Esophagus mucosa (tissue), 1 donor: ENCODE data around the gene CASP3. TPM values are rescaled to one million over a fixed set of nuclear protein-coding genes. Genes with fewer than 3 reads are reported as not detected.
"Not testable (repeated sequence)": the region's sequence is repeated elsewhere in the genome, so short reads cannot be mapped to it uniquely, and the experiment has no call there.

Experiments used
- ATAC-seq: fragments of 200-7000 bp; cut with Tn5 transposase; one replicate; pipeline ENCODE4 v1.9.1; 2020
- total RNA-seq: library from RNA; stranded (reverse); gene quantifications from one replicate; pipeline ENCODE4 v1.2.4, GENCODE V29; 2023
- donor health status: DM: yes; HTN: yes; CAD: no.

The CASP3 gene
- total RNA-seq, 1 donor from 2014 or later: 20.1 TPM

GRCh38 chr4:184593461-184593860 is 55.8 kb downstream of the CASP3 start:
- no peak for ATAC-seq

DNA sequence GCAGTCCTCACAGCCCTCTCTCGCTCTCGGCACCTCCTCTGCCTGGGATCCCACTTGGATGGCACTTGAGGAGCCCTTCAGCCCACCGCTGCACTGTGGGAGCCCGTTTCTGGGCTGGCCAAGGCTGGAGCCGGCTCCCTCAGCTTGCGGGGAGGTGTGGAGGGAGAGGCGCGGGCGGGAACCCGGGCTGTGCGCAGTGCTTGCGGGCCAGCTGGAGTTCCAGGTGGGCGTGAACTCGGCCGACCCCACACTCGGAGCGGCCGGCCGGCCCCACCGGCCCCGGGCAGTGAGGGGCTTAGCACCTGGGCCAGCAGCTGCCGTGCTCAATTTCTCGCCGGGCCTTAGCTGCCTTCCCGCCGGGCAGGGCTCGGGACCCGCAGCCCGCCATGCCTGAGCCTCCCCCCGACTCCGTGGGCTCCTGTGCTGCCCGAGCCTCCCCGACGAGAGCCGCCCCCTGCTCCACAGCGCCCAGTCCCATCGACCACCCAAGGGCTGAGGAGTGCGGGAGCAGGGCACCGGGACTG is 57.4 kb downstream of the CASP3 start:
- not testable (repeated sequence) for ATAC-seq

DNA sequence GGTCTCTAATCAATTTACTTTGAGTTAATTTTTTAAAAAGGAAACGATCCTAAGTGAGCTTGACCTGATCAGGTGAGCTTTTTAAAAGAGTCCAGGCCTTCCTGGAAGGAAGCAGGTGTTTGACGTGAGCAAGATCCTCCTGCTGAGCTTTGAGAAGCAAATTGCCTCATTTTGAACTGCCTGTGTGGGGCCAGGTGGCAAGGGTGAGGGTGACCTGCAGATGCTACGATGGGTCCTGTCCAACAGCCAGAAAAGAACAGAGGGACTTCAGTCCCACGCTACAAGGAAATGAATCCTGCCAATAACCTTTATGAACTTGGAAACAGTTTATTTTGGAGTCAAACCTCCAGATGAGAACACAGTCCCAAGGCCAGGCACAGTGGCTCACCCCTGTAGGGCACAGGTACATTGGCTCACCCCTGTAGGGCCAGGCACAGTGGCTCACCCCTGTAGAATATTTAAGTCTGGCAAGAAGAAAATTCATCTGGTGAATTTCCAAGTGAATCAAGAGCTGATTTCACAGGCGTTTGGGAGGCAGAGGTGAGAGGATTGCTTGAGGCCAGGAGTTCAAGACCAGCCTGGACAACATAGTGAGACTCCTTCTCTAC is 58.1 kb downstream of the CASP3 start:
- no peak for ATAC-seq

DNA sequence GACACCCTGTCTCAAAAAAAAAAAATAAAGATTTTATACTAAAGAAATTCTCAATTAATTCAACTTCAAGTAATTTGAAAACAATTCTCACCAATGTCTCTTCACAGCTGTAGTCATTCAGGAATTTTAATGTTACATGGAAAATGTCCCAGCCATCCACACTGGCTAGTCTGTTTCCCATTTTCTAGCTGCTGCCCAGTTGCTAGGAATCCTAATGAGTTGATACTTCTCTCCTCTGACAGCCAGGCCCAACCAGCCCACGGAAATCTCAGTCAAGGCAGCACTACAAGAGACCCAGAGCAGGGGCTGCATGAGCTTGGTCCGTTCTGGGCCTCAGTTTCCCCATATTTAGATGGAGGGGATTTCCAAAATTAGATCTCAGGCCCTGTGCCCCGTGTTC is 59.1 kb downstream of the CASP3 start:
- ATAC-seq: no peak

DNA sequence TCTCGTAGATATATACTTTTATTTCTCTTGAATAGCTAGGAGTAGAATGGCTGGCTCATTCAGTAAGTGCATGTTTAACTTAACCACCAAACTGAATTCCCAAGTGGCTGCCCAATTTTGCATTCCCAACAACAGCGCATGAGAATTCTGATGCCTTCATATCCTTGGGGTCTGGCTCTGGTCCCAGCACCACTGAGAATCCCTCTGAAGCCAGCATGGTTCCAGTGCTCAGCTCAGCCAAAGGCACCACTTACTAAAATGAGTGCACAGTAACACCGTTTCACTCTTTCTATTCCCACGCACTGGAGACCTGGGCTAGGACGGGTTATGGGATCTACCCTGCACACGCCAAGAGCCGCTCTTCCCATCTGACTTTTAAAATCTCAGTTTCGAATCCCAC is 60.4 kb downstream of the CASP3 start:
- no peak for ATAC-seq

GRCh38 chr4:184587701-184588100 is 61.5 kb downstream of the CASP3 start:
- no peak for ATAC-seq

DNA sequence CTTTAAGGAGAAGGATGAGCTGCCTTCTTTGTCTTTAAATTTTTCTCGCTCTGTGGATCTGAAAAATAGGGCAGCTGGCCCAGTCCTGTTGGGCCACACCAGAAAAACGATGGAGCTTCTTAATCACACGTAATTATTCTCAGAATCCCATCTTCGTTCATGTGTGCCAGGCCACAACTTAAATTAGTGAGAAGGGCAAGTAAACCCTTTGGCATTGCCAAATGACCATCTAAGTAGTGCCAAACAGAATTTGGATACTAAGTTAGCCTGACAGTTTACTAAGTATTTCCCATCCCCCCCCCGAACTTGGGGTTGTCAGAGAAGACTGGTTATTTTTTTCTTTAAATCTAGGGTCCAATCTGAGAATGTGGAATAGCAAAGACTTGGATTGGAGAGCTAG is 62.0 kb downstream of the CASP3 start:
- ATAC-seq: no peak

GRCh38 chr4:184583738-184584502 is 65.3 kb downstream of the CASP3 start:
- no peak for ATAC-seq

Other genes with a start within 250 kb of the CASP3 start
- 19.1 TPM for gene IRF2, start 174.9 kb downstream of the CASP3 start, total RNA-seq
- 9.9 TPM for gene PRIMPOL, start 291 bp upstream of the CASP3 start, total RNA-seq
- 16.5 TPM for gene CENPU, start 84.6 kb upstream of the CASP3 start, total RNA-seq
- gene ACSL1, start 176.5 kb upstream of the CASP3 start, total RNA-seq: 74.3 TPM